HS-5 (cell line): ENCODE data around the gene DPF3.

Experiments used
- DNase-seq: peaks from one replicate; pipeline ENCODE4 v3.0.0-alpha.2; 2012; ENCODE audit warnings: low read depth

DPF3 gene

DNA sequence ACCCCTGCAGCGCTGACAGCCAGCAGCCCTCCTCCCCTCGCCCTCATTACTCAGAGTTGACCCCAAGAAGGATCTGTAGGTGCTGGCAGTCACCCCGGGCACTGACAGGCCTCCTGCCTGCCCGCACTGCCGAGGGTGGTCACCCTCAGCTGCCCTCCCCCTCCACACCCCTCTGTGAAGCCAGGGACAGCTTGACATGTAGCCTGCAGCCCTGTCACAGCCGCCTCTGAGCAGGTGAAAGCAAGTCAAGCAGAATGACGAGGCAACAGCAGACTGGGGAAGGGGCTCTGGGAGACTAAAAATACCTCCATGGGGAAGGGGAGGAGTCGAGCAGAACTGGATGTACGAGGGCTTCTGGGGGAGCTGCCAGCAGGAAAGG lies 178.1 kb downstream of the DPF3 start:
- DNase-seq = no peak

GRCh38 chr14:72715215-72715849 lies 178.6 kb downstream of the DPF3 start:
- DNase-seq = no peak

DNA sequence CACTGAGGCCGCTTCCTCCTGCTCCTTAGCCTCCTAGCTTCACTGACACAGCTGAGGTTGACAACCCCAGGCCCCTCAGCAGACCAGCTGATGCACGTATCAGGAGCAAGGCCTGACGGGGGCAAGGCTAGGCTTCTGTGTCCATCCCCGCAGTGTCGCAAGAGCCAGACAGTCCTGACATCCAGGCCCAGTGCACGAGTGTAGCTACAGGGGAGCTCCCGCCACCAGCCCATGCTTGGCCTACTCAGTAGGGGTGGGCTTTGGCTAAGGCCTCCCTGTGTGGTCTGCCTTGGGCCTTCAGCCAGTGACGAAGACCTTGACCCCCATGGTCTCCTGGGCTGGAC lies 179.1 kb downstream of the DPF3 start:
- DNase-seq = no peak

DNA sequence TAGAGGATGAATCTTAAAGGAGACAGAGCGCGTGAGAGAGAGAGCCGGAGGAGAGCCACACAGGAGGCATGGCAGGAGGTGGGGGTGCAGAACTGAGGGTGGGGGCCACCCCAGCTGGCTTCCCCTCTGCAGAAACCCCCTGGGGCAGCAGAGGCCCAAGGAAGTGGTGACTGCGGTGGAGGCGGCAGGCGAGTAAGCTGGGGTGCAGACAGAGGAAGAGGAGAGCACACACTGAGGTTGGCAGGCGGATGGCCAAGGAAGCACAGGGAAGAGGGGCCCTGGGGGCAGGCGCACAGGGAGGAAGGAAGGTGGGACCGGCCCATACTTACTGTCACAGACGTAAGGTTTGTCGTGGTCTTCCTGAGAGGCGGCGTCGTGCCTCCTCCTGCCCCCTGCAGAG lies 179.8 kb downstream of the DPF3 start:
- no peak for DNase-seq

GRCh38 chr14:72711936-72712335 lies 182.0 kb downstream of the DPF3 start:
- DNase-seq = no peak

GRCh38 chr14:72709916-72710611 lies 183.8 kb downstream of the DPF3 start:
- DNase-seq = no peak

DNA sequence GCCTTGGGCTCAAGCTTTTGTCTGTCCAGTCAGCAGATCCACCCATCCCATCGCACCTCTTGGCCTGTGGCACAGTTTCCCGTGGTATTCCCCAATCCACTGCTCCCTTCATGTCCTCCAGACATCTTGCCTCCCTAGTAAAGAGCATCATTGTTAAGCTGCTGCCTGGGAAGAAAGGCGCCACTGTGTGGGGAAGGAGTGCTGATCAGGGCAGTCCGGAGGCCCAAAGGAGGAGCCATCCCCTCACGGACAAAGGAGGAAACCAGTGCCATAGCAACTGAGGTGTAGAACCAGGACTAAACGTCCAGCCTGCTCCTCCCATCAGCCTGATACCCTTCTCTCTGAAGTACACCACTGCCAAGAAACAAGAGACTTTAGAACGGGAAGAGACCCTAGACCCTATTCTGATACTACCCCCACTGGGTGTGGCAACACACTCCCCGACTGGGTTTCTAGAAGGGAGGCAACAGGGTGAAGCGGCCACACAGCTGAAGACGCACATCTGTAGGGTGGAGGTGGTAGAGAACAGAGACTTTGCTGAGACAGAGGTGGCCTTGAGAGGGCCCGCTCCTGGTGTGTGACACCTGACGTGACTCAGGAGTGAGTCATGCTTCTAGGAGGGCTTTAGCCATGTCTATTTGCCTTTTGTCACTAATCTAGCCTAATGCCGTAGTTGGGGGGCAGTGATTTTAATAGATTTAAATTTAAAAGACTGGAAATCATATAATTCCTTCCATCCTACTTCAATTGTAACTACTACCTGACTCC lies 185.0 kb downstream of the DPF3 start:
- DNase-seq = no peak

DNA sequence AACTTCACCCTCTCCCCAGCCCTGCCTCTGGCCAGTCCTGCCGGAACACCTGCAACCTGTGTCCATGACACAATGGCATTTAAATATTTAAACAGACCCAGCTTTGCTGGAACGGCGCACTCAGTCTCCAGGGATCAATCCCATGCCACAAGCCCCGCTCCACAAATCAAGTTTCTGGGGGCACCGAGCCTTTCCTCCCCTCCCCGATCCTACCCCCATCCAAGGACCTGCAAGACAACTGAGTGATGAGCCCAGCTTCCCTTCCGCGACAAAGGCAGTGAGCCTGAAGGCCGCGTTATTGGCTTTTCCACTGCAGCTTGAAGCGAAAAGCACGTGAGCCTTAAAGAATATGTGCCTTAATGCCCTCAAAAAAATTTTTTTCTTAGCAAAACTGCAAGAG lies 185.7 kb downstream of the DPF3 start:
- DNase-seq = no peak

DNA sequence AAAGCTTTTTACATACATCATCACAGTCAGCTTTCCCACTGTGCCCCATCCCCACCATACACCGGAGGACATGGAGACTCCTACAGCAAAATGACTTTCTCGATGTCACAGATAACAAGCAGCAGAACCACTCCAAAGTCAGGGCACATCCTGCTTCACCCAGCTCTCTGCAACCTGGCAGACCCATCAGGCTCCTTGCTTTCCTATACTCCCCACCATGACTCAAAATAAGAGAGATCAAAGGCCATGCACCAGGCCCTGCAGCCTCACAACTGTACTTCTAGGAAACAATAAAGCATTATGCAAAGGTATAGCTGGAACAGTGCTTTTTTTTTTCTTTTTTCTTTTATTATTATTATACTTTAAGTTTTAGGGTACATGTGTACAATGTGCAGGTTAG lies 187.4 kb downstream of the DPF3 start:
- DNase-seq = no peak

DNA sequence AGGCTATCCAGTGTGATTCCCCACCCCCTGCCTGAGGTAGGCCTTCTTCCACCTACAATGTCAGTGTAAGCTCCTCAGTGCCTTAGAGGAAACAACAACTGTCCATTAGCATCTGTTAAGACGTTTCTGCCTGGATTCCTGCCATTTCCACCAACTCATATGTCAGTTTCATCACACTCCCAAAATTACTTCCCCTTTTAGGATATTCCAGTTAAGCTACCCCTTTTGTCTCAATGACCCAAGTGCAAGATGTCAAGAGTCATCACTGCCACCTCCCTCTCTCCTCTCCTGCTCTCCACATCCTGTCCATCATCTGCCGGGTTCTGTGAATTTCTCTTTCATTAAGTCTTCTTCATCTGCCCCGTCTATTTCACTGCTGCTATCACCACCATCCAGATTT lies 189.4 kb downstream of the DPF3 start:
- DNase-seq = no peak

- no peak for DNase-seq
These were observed 192.3 kb downstream of the DPF3 start for GRCh38 chr14:72701605-72702004.

DNA sequence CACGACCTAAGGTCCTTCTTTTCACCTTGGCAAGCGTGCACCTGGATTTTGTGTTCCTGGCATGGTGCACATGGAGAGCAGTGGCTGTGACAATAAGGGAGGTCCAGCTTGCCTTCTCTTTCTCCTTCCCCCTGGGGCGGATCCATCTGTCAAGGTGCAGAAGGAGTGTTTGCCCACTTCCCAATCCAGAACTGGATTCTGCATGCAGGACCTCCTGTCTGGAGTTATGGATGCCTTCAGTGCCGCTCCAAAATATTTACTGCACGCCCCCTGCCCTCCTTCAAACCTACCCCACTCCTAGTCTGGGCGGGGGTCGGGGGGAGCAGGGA lies 192.7 kb downstream of the DPF3 start:
- DNase-seq = no peak

DNA sequence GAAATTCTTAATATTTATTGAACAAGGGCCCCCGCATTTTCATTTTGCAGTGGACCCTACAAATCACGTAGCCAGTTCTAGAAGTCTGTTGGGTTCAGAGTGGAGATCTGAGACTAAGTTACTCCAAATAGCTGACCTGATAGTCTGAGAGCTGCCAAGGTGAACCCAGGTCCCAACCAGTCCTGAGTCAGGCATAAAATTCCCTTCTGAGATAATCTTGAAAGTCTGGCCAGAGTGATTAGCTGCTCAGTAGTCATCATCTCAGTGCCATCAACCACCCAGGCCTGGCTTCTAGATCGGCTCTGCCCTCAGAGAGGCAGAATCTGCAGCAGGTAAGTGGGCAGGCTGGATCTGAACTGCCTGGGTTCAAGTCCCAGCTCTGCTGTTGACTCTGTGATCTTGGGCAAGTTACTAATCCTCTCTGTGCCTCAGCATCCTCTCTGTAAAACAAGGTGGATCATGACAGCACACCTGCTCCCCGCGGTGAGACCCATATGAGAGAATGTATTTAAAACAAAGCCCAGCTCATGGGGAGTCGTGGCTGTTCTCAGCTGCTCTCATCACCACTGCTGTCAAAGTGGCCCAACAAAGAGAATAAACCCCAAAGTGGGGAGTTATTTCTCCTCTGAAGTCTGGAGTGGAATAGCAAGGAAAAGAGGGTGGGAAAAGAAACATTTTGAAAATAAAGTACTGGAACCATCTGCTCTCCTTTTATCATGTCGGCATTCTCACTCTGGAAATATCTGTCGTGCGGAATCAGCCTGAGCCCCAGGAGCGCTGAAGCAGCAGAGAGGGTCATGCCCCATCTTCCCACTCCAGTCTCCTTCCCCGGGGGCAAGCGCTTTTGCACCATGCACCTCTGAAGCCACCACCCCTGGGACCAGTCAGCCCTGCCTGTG lies 193.3 kb downstream of the DPF3 start:
- DNase-seq = no peak

- peak; percentile 47 for DNase-seq
These were observed 194.0 kb downstream of the DPF3 start for GRCh38 chr14:72699852-72700257.

DNA sequence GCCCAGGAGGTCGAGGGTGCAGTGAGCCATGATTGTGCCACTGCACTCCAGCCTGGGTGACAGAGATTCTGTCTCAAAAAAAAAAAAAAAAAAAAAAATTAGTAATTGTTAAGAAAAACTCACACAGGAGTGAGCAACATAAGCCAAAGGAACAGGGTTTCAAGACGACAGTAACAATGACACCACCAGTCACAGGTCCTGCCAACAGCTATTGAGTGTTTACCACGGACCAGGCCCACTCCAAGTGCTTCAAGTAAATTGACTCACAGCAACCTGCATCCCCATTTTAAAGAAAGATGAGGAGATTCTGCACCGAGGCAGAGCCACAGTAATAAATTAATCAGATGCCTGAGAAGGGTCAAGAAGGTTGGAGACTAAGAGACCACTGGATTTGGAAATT lies 194.5 kb downstream of the DPF3 start:
- DNase-seq = no peak

- no peak for DNase-seq
These were observed 201.2 kb downstream of the DPF3 start for GRCh38 chr14:72692696-72693095.

DNA sequence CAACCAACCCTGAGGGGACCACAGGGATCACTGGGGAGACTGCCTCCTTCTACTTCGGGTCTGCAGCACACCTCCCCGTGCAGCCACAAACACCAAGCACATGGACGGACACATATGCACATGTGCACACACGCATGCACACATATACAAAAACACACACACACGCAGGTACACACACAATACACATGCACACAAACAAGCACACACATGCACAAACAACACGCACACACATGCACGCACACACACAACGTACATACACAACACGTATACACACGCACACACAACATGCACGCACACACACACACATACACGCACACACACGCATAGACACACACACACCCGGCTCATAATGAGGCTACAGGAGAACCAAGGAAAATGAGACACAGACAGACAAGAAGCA lies 203.6 kb downstream of the DPF3 start:
- DNase-seq = no peak

- DNase-seq = no peak
These were observed 204.8 kb downstream of the DPF3 start for GRCh38 chr14:72688990-72689671.

DNA sequence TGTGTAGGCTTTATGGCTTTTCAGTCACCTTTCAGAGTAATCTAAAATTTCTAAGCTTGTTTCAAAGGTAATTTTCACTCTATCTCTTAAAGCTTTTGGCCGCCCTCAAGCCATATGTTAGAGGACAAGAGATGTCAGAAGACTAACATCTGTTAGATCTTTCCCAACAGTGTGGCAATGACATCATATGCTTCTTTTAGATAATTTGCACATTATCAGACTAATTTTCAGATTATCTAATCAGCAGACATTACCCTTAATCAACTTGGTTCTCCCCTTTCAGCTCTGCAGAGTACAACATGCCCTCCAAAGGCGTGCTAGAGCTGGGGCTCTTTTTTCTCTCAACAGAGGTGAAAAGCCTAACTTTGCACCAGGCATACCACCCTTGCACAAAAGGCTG lies 207.1 kb downstream of the DPF3 start:
- no peak for DNase-seq

DNA sequence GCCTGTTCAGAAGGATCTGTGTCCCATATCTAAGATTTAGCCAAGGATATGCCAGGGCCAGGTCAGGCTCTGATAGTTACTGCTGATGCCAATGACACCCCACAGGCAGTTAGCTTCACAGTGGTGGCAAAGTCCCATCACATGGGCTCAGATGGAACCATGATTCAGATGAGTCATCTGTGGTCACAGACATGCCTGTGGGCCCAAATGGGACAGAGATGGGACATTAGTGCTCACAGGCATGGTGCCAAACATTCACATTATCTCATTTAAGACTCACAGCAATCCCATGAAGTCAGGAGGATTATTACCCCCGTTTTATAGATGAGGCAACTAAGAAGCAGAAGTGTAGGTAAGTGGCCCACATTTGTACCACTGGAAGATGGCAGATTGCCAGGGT lies 207.8 kb downstream of the DPF3 start:
- DNase-seq = no peak

GRCh38 chr14:72685456-72685855 lies 208.4 kb downstream of the DPF3 start:
- DNase-seq = no peak

GRCh38 chr14:72683787-72684186 lies 210.1 kb downstream of the DPF3 start:
- DNase-seq = no peak
